Right forelimb (tissue), 1 donor: ENCODE data around the gene PITPNC1.
A peak's percentile ranks its signal among the peaks of the same experiment; 100 is the strongest.
"Not testable (repeated sequence)": the region's sequence is repeated elsewhere in the genome, so short reads cannot be mapped to it uniquely, and the experiment has no call there.

Source experiments
- DNase-seq: peaks from one replicate; pipeline ENCODE4 v3.0.0-alpha.2; 2018

The PITPNC1 gene

GRCh38 chr17:67376737-67377487, at the start of gene PITPNC1:
Gene PITPNC1, plus strand, starts transcription at chr17:67377281.
- peak; percentile 90 for DNase-seq

- DNase-seq = no peak
Observed at GRCh38 chr17:67328026-67328425, 49.1 kb upstream of the PITPNC1 start.

- not testable (repeated sequence) for DNase-seq
Observed at GRCh38 chr17:67331381-67332161, 45.5 kb upstream of the PITPNC1 start.

GRCh38 chr17:67332162-67332508, 44.9 kb upstream of the PITPNC1 start:
- not testable (repeated sequence) for DNase-seq

- DNase-seq = no peak
Observed at GRCh38 chr17:67335245-67335835, 41.7 kb upstream of the PITPNC1 start.

GRCh38 chr17:67336859-67337258, 40.2 kb upstream of the PITPNC1 start:
- DNase-seq = no peak

GRCh38 chr17:67338353-67338752, 38.7 kb upstream of the PITPNC1 start:
- DNase-seq = not testable (repeated sequence)

GRCh38 chr17:67343237-67343636, 33.8 kb upstream of the PITPNC1 start:
- DNase-seq = no peak

GRCh38 chr17:67347826-67348225, 29.3 kb upstream of the PITPNC1 start:
- DNase-seq = no peak

GRCh38 chr17:67349420-67349819, 27.7 kb upstream of the PITPNC1 start:
- DNase-seq = no peak

- DNase-seq = no peak
Observed at GRCh38 chr17:67353161-67353560, 23.9 kb upstream of the PITPNC1 start.

GRCh38 chr17:67353929-67354574, 23.0 kb upstream of the PITPNC1 start:
- DNase-seq = no peak

GRCh38 chr17:67358612-67359011, 18.5 kb upstream of the PITPNC1 start:
- no peak for DNase-seq

- no peak for DNase-seq
Observed at GRCh38 chr17:67359960-67360791, 16.9 kb upstream of the PITPNC1 start.

- no peak for DNase-seq
Observed at GRCh38 chr17:67360880-67361279, 16.2 kb upstream of the PITPNC1 start.

GRCh38 chr17:67362173-67362572, 14.9 kb upstream of the PITPNC1 start:
- DNase-seq = no peak

- DNase-seq = no peak
Observed at GRCh38 chr17:67364847-67365737, 12.0 kb upstream of the PITPNC1 start.

GRCh38 chr17:67365738-67366192, 11.3 kb upstream of the PITPNC1 start:
- no peak for DNase-seq

GRCh38 chr17:67366193-67367157, 10.6 kb upstream of the PITPNC1 start, which contains the start of gene PSMD12:
Gene PSMD12, minus strand, starts transcription at chr17:67366577. Its CDS starts 58 bp downstream, at chr17:67366519.
- DNase-seq = peak; percentile 97

- no peak for DNase-seq
Observed at GRCh38 chr17:67369676-67370075, 7.4 kb upstream of the PITPNC1 start.
